MM.1S (cell line): ENCODE data around the gene PIK3C2G.

ENCODE experiments used
- DNase-seq: peaks from one replicate; pipeline ENCODE4 v3.0.0-alpha.2; 2015
- H2AFZ ChIP-seq: fragments of 300-600 bp; sonication (generic); 2 replicates; pipeline ENCODE4 v1.6.0; 2016; ENCODE audit warnings: antibody characterized with exemption, low read length
- H3F3A ChIP-seq: fragments of 300-600 bp; sonication (generic); 2 replicates; pipeline ENCODE4 v1.6.1; 2016; ENCODE audit warnings: mild to moderate bottlenecking, antibody characterized with exemption, low read length, moderate library complexity, mixed read lengths; ENCODE audit not compliant: insufficient read depth
- H3K27ac ChIP-seq: fragments of 300-600 bp; sonication (generic); 2 replicates; pipeline ENCODE4 v1.5.1; 2016; ENCODE audit warnings: mild to moderate bottlenecking, low read length
- H3K27me3 ChIP-seq: fragments of 300-600 bp; sonication (generic); replicated peaks from 2 replicates; pipeline ENCODE4 v1.6.0; 2016; ENCODE audit warnings: low read length; ENCODE audit not compliant: insufficient read depth
- H3K36me3 ChIP-seq: fragments of 300-600 bp; sonication (generic); replicated peaks from 2 replicates; pipeline ENCODE4 v1.6.1; 2016; ENCODE audit warnings: mild to moderate bottlenecking, low read length, mixed read lengths; ENCODE audit not compliant: insufficient read depth
- H3K4me1 ChIP-seq: fragments of 300-600 bp; sonication (generic); 2 replicates; pipeline ENCODE4 v1.6.1; 2016; ENCODE audit warnings: low read length, mixed read lengths
- H3K4me2 ChIP-seq: fragments of 300-600 bp; sonication (generic); 2 replicates; pipeline ENCODE4 v1.6.0; 2016; ENCODE audit warnings: low read depth, low read length
- H3K4me3 ChIP-seq: fragments of 300-600 bp; sonication (generic); 2 replicates; pipeline ENCODE4 v1.5.1; 2016; ENCODE audit warnings: low read length, mixed read lengths
- H3K79me2 ChIP-seq: fragments of 300-600 bp; sonication (generic); 2 replicates; pipeline ENCODE4 v1.6.1; 2016; ENCODE audit warnings: mixed run types, low read length, mixed read lengths
- H3K9ac ChIP-seq: fragments of 300-600 bp; sonication (generic); 2 replicates; pipeline ENCODE4 v1.6.1; 2016; ENCODE audit warnings: low read length, mixed read lengths
- H3K9me2 ChIP-seq: fragments of 300-600 bp; sonication (generic); replicated peaks from 2 replicates; pipeline ENCODE4 v1.6.1; 2016; ENCODE audit warnings: mild to moderate bottlenecking, low read length, mixed read lengths; ENCODE audit not compliant: insufficient read depth
- H3K9me3 ChIP-seq: fragments of 300-600 bp; sonication (generic); replicated peaks from 2 replicates; pipeline ENCODE4 v1.6.1; 2016; ENCODE audit warnings: mild to moderate bottlenecking, low read length, mixed read lengths; ENCODE audit not compliant: insufficient read depth
- H4K20me1 ChIP-seq: fragments of 300-600 bp; sonication (generic); 2 replicates; pipeline ENCODE4 v1.6.1; 2016; ENCODE audit warnings: mild to moderate bottlenecking, low read length, moderate library complexity, mixed read lengths; ENCODE audit not compliant: insufficient read depth
- CTCF ChIP-seq: fragments of 300-600 bp; sonication (generic); IDR thresholded peaks from 2 replicates; pipeline ENCODE4 v1.5.1; 2016; ENCODE audit warnings: antibody characterized with exemption, low read length, mixed read lengths
- EZH2 ChIP-seq: fragments of 300-600 bp; sonication (generic); optimal IDR thresholded peaks from 2 replicates; pipeline ENCODE3; 2017; ENCODE audit warnings: low read depth, mild to moderate bottlenecking, antibody characterized with exemption, low read length, mixed read lengths
- EZH2phosphoT487 ChIP-seq: fragments of 300-600 bp; sonication (generic); IDR thresholded peaks from 2 replicates; pipeline ENCODE4 v1.6.1; 2018; ENCODE audit warnings: antibody characterized with exemption, low read length

PIK3C2G gene

GRCh38 chr12:18375583-18375982 lies 114.3 kb downstream of the PIK3C2G start:
- Histone ChIP-seq H3K9me2 (no peaks in the 10 kb centered on the region), H3K4me1 (no peaks in the 10 kb centered on the region), H3K4me3 (no peak overlapping the region), H3K27ac (no peak overlapping the region), H3F3A (no peaks in the 10 kb centered on the region), H3K9ac (no peak overlapping the region), H4K20me1 (no peaks in the 10 kb centered on the region), H3K36me3 (no peaks in the 10 kb centered on the region), H3K27me3 (no peaks in the 10 kb centered on the region), H3K9me3 (no peaks in the 10 kb centered on the region), H3K79me2 (no peaks in the 10 kb centered on the region), H3K4me2 (no peak overlapping the region), H2AFZ (no peak overlapping the region)
- TF ChIP-seq EZH2phosphoT487: no peak
- no peak for TF ChIP-seq CTCF
- no peak for TF ChIP-seq EZH2
- DNase-seq: no peak

- Histone ChIP-seq H3K36me3 (no peaks in the 10 kb centered on the region), H2AFZ (no peak overlapping the region), H3K79me2 (no peaks in the 10 kb centered on the region), H3K9me3 (no peaks in the 10 kb centered on the region), H3K4me1 (no peaks in the 10 kb centered on the region), H3K4me3 (no peak overlapping the region), H3K9me2 (no peaks in the 10 kb centered on the region), H4K20me1 (no peaks in the 10 kb centered on the region), H3K4me2 (no peak overlapping the region), H3F3A (no peaks in the 10 kb centered on the region), H3K27ac (no peak overlapping the region), H3K27me3 (no peaks in the 10 kb centered on the region), H3K9ac (no peak overlapping the region)
- DNase-seq: no peak
- TF ChIP-seq EZH2 (no peak), EZH2phosphoT487 (no peak), CTCF (no peak)
These were observed 121.0 kb downstream of the PIK3C2G start for GRCh38 chr12:18382236-18382885.

GRCh38 chr12:18383203-18383602 lies 121.9 kb downstream of the PIK3C2G start:
- no peak overlapping the region for H3K9ac ChIP-seq
- no peaks in the 10 kb centered on the region for H3K79me2 ChIP-seq
- H3K36me3 ChIP-seq: no peaks in the 10 kb centered on the region
- no peak overlapping the region for H3K27ac ChIP-seq
- H3K27me3 ChIP-seq: no peaks in the 10 kb centered on the region
- no peaks in the 10 kb centered on the region for H3K4me1 ChIP-seq
- H3K4me2 ChIP-seq: no peak overlapping the region
- no peaks in the 10 kb centered on the region for H3K9me2 ChIP-seq
- no peak overlapping the region for H3K4me3 ChIP-seq
- no peaks in the 10 kb centered on the region for H3F3A ChIP-seq
- no peak for DNase-seq
- H3K9me3 ChIP-seq: no peaks in the 10 kb centered on the region
- no peak overlapping the region for H2AFZ ChIP-seq
- no peaks in the 10 kb centered on the region for H4K20me1 ChIP-seq
- no peak for TF ChIP-seq EZH2phosphoT487
- no peak for TF ChIP-seq CTCF
- no peak for TF ChIP-seq EZH2
